Embryonic facial prominence (tissue), 1 donor: ENCODE measurements around the gene KIF16B.
"Not testable (repeated sequence)": the region's sequence is repeated elsewhere in the genome, so short reads cannot be mapped to it uniquely, and the experiment has no call there.

Experiments used
- DNase-seq: peaks from one replicate; pipeline ENCODE4 v3.0.0-alpha.2; 2016; ENCODE audit errors: extremely low spot score

KIF16B gene

GRCh38 chr20:16292226-16292880, 280.9 kb downstream of the KIF16B start:
- no peak for DNase-seq

GRCh38 chr20:16290358-16290757, 282.9 kb downstream of the KIF16B start:
- DNase-seq, result no peak

- no peak for DNase-seq
Observed at GRCh38 chr20:16287776-16288175, 285.5 kb downstream of the KIF16B start.

- DNase-seq, result no peak
Observed at GRCh38 chr20:16286601-16287000, 286.6 kb downstream of the KIF16B start.

- no peak for DNase-seq
Observed at GRCh38 chr20:16284385-16285100, 288.7 kb downstream of the KIF16B start.

GRCh38 chr20:16283978-16284377, 289.3 kb downstream of the KIF16B start:
- no peak for DNase-seq

GRCh38 chr20:16283307-16283706, 289.9 kb downstream of the KIF16B start:
- no peak for DNase-seq

GRCh38 chr20:16280219-16280618, 293.0 kb downstream of the KIF16B start:
- DNase-seq, result no peak

- no peak for DNase-seq
Observed at GRCh38 chr20:16279320-16279719, 293.9 kb downstream of the KIF16B start.

- DNase-seq, result no peak
Observed at GRCh38 chr20:16273812-16274555, 299.3 kb downstream of the KIF16B start.

GRCh38 chr20:16272780-16273360, 300.4 kb downstream of the KIF16B start:
- no peak for DNase-seq

GRCh38 chr20:16271450-16271849, 301.8 kb downstream of the KIF16B start:
- no peak for DNase-seq

GRCh38 chr20:16270989-16271388, 302.3 kb downstream of the KIF16B start:
- no peak for DNase-seq

- no peak for DNase-seq
Observed at GRCh38 chr20:16270314-16270931, 302.8 kb downstream of the KIF16B start.

- DNase-seq, result no peak
Observed at GRCh38 chr20:16267526-16267925, 305.7 kb downstream of the KIF16B start.

- no peak for DNase-seq
Observed at GRCh38 chr20:16265334-16265733, 307.9 kb downstream of the KIF16B start.

- DNase-seq, result no peak
Observed at GRCh38 chr20:16263582-16263981, 309.7 kb downstream of the KIF16B start.

- DNase-seq, result no peak
Observed at GRCh38 chr20:16262594-16262993, 310.7 kb downstream of the KIF16B start.

- DNase-seq, result no peak
Observed at GRCh38 chr20:16261733-16262273, 311.4 kb downstream of the KIF16B start.

GRCh38 chr20:16260911-16261310, 312.3 kb downstream of the KIF16B start:
- DNase-seq, result no peak

- DNase-seq, result not testable (repeated sequence)
Observed at GRCh38 chr20:16260133-16260532, 313.1 kb downstream of the KIF16B start.

- DNase-seq, result no peak
Observed at GRCh38 chr20:16258766-16259165, 314.5 kb downstream of the KIF16B start.
